GM18867 (cell line): ENCODE measurements around the gene ECM2.

Experiments used
- ATAC-seq: cut with Tn5 transposase; IDR thresholded peaks from one replicate; pipeline ENCODE4 v1.9.1; 2021; ENCODE audit warnings: mild to moderate bottlenecking, moderate library complexity; ENCODE audit not compliant: unreplicated experiment

ECM2 gene

GRCh38 chr9:92468206-92468605, 67.6 kb downstream of the ECM2 start:
- ATAC-seq: no peak

GRCh38 chr9:92467511-92467910, 68.3 kb downstream of the ECM2 start:
- ATAC-seq: no peak

- no peak for ATAC-seq
Measured at GRCh38 chr9:92467041-92467440, 68.7 kb downstream of the ECM2 start.

- ATAC-seq: no peak
Measured at GRCh38 chr9:92463984-92464383, 71.8 kb downstream of the ECM2 start.

GRCh38 chr9:92463387-92463786, 72.4 kb downstream of the ECM2 start:
- ATAC-seq: no peak

GRCh38 chr9:92457576-92457975, 78.2 kb downstream of the ECM2 start:
- ATAC-seq: no peak

GRCh38 chr9:92455217-92455616, 80.6 kb downstream of the ECM2 start:
- ATAC-seq: no peak

GRCh38 chr9:92446536-92446935, 89.3 kb downstream of the ECM2 start:
- ATAC-seq: no peak
